ENCODE results near the gene CHST2.

- TF ChIP-seq CTCF (IDR thresholded peaks at IDR 0.05) = no peak
- TF ChIP-seq POLR2A (IDR thresholded peaks at IDR 0.05) = no peak
Measured at GRCh38 chr3:143124601-143125520, 5.3 kb downstream of the CHST2 start.

All from ovary (tissue), 3 donors.